Ovary (tissue), 3 donors: Measurements from ENCODE around the gene SLC2A13.

Experiments used
- CTCF ChIP-seq, 3 donors: fragments of 450-650 bp in 2 of 3; fragments of 200-600 bp in 1 of 3; IDR thresholded peaks; one replicate each; pipeline versions ENCODE4 v1.5.1 to v1.8.0; 2016 to 2022; ENCODE audit warnings: antibody characterized with exemption in 3 of 3, mild to moderate bottlenecking in 1 of 3
- EP300 ChIP-seq: sonication (generic); formaldehyde crosslinking; IDR thresholded peaks from one replicate; pipeline ENCODE4 v1.6.1; 2017; ENCODE audit warnings: antibody characterized with exemption
- POLR2A ChIP-seq: fragments of 450-650 bp; IDR thresholded peaks from one replicate; pipeline ENCODE4 v1.6.1; 2017; ENCODE audit warnings: antibody characterized with exemption, mild to moderate bottlenecking, moderate library complexity
- donor health status: DM: no; HTN: no; CAD: no.

GRCh38 chr12:40034712-40035111, 71.2 kb downstream of the SLC2A13 start:
- no peak for TF ChIP-seq CTCF (IDR thresholded peaks at IDR 0.05)
- no peak for TF ChIP-seq EP300
- TF ChIP-seq POLR2A, result no peak
